ENCODE results near the gene FNDC3A.

Gene FNDC3A

DNA sequence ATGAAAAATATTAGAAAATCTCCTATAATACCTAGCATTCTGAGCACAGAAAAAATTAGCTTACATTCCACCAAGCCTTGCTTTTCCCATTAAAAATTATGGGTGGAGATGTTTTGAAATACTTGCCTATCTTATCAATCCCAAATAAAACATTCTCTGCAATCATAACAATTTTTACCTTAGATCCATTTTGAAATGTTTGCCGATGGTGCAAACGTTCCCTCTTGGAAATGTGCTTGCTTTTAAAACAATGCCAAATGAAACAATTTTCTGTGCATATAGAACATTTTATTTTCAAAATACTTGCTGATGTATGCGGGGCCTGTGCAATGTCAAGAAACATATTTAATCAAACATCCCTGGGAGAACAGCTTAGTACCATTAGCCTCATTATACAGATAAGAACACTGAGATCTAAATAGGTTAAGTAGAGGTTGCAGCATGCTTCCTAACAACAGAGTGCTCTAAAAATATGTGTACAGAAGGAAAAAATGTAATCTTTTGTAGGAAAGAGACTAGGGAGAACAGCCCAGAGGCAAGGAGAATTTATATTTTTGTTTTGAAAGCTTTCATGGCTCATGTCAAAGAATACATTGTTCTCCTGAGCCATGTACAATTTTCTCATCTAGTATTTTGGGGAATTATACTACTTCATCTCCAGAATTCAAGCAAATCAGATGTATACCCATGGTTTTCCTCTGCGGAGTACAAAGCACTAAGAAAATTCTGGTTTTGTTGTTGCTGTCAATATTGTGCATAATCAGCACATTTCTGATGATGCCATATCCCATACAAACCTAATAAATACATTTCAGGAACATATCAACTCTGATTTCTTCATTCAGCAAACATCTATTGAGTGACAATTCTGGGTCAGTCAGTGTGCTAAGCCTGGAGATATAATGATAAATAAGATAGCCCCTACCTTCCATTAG is 25.9 kb upstream of the FNDC3A start:
- Histone ChIP-seq H3K36me3 (ENCODE audit: control insufficient read depth, insufficient read depth, low read length) (no peaks in the 10 kb centered on the region), H3K9ac (ENCODE audit: low read depth, low read length) (no peak overlapping the region), H3K4me1 (ENCODE audit: control insufficient read depth, insufficient read depth, low read length) (no peaks in the 10 kb centered on the region), H3K27ac (ENCODE audit: low read depth, low read length) (no peak overlapping the region), H3K9me3 (ENCODE audit: control insufficient read depth, insufficient read depth, low read length) (no peaks in the 10 kb centered on the region), H3K4me3 (ENCODE audit: low read depth, low read length) (no peak overlapping the region), H3K27me3 (ENCODE audit: control insufficient read depth, insufficient read depth, low read length) (no peaks in the 10 kb centered on the region)

DNA sequence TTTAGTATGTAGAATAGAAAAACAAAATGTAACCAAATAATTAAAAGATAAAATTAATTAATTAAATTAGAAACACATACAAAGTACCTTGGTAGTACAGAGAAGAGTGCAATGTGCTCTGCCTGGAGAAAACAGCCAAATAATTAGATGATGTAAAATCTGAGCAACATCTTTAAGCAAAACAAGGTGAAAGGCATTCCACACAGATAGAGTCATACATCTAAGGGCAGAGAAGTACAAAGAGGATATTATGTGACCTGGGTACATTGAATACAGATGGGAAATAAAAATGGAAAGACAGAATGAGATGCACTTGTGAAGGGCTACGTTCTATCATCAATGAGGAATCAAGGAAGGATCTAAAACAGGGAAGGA is 25.2 kb upstream of the FNDC3A start:
- no peaks in the 10 kb centered on the region for H3K9me3 ChIP-seq (ENCODE audit: control insufficient read depth, insufficient read depth, low read length)
- H3K9ac ChIP-seq (ENCODE audit: low read depth, low read length): no peak overlapping the region
- no peak overlapping the region for H3K4me3 ChIP-seq (ENCODE audit: low read depth, low read length)

DNA sequence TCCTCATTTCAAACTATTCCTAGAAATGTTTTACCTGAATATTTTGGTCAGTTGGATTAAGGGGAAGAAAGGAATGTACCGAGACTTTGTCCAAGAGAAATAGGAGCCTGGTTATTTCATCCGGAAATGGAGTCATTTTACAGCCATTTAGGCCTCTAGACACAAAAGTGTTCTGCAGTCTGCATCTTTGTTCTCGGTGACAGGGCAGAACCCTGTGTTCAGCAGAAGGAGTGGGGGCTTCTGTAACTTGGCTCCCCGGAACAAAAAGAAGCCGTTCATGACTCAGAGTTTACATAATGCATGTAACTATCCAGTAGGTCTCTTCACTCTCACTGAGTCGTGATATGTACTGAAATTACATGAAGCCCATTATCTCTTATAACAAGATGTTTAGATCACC is 21.6 kb upstream of the FNDC3A start:
- Histone ChIP-seq H3K9ac (ENCODE audit: low read depth, low read length) (no peak overlapping the region), H3K36me3 (ENCODE audit: control insufficient read depth, insufficient read depth, low read length) (no peaks in the 10 kb centered on the region), H3K27ac (ENCODE audit: low read depth, low read length) (no peak overlapping the region)

More for the DNA sequence above, 25.2 kb upstream of the FNDC3A start:
- H3K4me1 ChIP-seq (ENCODE audit: control insufficient read depth, insufficient read depth, low read length): no peaks in the 10 kb centered on the region
- H3K27ac ChIP-seq (ENCODE audit: low read depth, low read length): no peak overlapping the region
- no peaks in the 10 kb centered on the region for H3K36me3 ChIP-seq (ENCODE audit: control insufficient read depth, insufficient read depth, low read length)
- H3K27me3 ChIP-seq (ENCODE audit: control insufficient read depth, insufficient read depth, low read length): no peaks in the 10 kb centered on the region

DNA sequence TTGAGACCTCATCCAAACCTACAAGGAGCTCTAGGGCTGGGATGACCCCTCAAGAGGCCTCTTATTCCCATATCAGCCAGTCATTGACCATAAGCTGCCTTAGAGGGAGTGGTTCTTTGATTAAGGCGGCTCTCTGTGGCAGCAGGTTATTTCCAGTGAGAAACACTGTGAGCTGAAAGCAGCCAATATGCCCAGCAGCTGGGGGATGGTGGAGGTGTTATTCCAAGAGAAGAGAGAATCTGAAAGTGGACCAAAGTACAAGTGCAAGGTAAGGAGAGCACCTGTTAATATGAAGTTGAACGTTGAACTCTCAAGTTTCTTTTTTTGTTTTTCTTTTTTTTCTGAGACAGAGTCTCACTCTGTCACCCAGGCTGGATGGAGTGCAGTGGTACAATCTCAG is 20.2 kb upstream of the FNDC3A start:
- Histone ChIP-seq H3K4me3 (ENCODE audit: low read depth, low read length) (no peak overlapping the region), H3K9me3 (ENCODE audit: control insufficient read depth, insufficient read depth, low read length) (no peaks in the 10 kb centered on the region), H3K27ac (ENCODE audit: low read depth, low read length) (no peak overlapping the region), H3K9ac (ENCODE audit: low read depth, low read length) (no peak overlapping the region), H3K36me3 (ENCODE audit: control insufficient read depth, insufficient read depth, low read length) (no peaks in the 10 kb centered on the region), H3K4me1 (ENCODE audit: control insufficient read depth, insufficient read depth, low read length) (no peaks in the 10 kb centered on the region), H3K27me3 (ENCODE audit: control insufficient read depth, insufficient read depth, low read length) (no peaks in the 10 kb centered on the region)

More for the DNA sequence above, 21.6 kb upstream of the FNDC3A start:
- Histone ChIP-seq H3K4me3 (ENCODE audit: low read depth, low read length) (no peak overlapping the region), H3K9me3 (ENCODE audit: control insufficient read depth, insufficient read depth, low read length) (no peaks in the 10 kb centered on the region), H3K4me1 (ENCODE audit: control insufficient read depth, insufficient read depth, low read length) (no peaks in the 10 kb centered on the region), H3K27me3 (ENCODE audit: control insufficient read depth, insufficient read depth, low read length) (no peaks in the 10 kb centered on the region)

DNA sequence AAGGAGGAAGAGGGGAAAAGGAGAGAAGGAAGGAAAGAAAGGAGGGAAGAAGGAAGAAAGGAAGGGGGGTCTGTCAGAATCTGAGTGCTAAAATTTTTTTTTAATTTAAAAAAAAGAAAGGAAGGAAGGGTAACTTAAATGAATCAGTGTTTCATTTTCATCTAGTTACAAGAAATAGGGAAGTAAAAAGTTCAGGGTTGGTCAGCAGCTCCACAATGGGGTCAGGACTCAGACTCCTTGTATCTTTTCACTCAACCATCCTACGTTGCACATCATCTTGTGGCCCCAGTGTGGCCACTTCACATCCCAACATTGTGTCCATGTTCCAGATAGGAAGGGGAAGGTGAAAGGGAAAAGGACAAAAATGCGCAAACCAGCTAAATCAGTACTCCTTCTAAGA is 14.3 kb upstream of the FNDC3A start:
- Histone ChIP-seq H3K4me3 (ENCODE audit: low read depth, low read length) (no peak overlapping the region), H3K9ac (ENCODE audit: low read depth, low read length) (no peak overlapping the region)

DNA sequence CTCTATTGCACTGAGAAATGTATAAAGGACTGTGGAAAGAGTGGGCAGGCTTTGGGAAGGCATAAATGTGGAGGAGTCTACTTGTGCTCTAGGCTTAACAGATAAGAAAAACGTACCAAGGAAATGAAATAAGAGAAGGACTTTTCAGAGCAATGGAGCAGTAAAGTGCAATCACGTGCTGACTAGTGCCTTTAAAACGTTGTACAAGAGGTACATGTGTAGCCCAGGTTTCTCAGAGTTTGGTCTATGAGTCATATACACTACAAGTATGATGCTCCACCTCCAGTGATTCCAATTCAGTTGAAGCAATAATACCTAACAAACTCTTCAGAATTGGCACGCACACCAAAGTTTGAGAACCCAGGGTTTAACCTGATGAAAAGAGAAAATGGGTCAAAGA is 13.4 kb upstream of the FNDC3A start:
- H3K4me3 ChIP-seq (ENCODE audit: low read depth, low read length): no peak overlapping the region
- no peaks in the 10 kb centered on the region for H3K27me3 ChIP-seq (ENCODE audit: control insufficient read depth, insufficient read depth, low read length)
- no peak overlapping the region for H3K27ac ChIP-seq (ENCODE audit: low read depth, low read length)
- H3K4me1 ChIP-seq (ENCODE audit: control insufficient read depth, insufficient read depth, low read length): no peaks in the 10 kb centered on the region
- H3K9ac ChIP-seq (ENCODE audit: low read depth, low read length): no peak overlapping the region
- H3K36me3 ChIP-seq (ENCODE audit: control insufficient read depth, insufficient read depth, low read length): no peaks in the 10 kb centered on the region
- H3K9me3 ChIP-seq (ENCODE audit: control insufficient read depth, insufficient read depth, low read length): no peaks in the 10 kb centered on the region

More for the DNA sequence above, 14.3 kb upstream of the FNDC3A start:
- no peaks in the 10 kb centered on the region for H3K4me1 ChIP-seq (ENCODE audit: control insufficient read depth, insufficient read depth, low read length)
- H3K27ac ChIP-seq (ENCODE audit: low read depth, low read length): no peak overlapping the region
- H3K36me3 ChIP-seq (ENCODE audit: control insufficient read depth, insufficient read depth, low read length): no peaks in the 10 kb centered on the region
- no peaks in the 10 kb centered on the region for H3K9me3 ChIP-seq (ENCODE audit: control insufficient read depth, insufficient read depth, low read length)
- no peaks in the 10 kb centered on the region for H3K27me3 ChIP-seq (ENCODE audit: control insufficient read depth, insufficient read depth, low read length)

DNA sequence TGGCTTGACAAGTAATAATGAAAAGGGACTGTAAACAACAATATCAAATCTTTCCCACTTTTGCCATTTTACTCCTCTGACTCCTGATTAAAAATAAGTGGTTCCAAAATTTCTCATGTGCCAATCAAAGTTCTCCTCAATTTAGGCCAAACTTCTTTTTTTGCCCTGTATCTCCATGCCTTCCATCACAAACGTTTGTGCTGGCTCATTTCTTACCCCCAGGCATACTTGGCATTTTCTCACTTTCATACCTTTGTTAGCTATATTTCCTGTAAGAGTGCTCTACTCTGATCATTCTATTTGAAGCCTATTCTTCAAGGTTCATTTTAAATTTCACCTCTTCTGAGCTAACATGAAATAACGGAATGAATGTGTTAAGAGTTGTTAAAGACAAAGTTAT is 10.0 kb upstream of the FNDC3A start:
- H3K4me3 ChIP-seq (ENCODE audit: low read depth, low read length): no peak overlapping the region
- no peaks in the 10 kb centered on the region for H3K4me1 ChIP-seq (ENCODE audit: control insufficient read depth, insufficient read depth, low read length)
- H3K9me3 ChIP-seq (ENCODE audit: control insufficient read depth, insufficient read depth, low read length): no peaks in the 10 kb centered on the region
- H3K36me3 ChIP-seq (ENCODE audit: control insufficient read depth, insufficient read depth, low read length): no peaks in the 10 kb centered on the region
- no peaks in the 10 kb centered on the region for H3K27me3 ChIP-seq (ENCODE audit: control insufficient read depth, insufficient read depth, low read length)
- no peak overlapping the region for H3K9ac ChIP-seq (ENCODE audit: low read depth, low read length)
- H3K27ac ChIP-seq (ENCODE audit: low read depth, low read length): no peak overlapping the region

DNA sequence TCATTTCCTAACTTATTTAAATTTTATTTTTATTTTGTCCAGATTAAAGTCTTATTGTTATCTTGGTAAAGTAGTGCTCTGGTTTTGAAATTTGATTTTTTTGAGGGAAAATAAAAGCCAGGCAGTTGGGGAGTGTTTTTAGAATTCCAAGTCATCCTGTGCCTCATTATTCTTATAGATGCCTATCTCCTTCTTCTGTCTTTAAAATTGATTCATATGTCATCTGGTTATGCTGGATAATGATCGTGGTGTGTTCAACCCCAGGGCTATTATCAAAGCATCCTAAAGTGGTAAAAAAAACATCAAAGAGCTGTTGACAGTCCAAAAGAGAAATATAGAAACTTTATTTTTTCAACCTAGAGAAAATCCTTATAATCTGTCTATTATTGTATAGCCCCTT is 6.0 kb upstream of the FNDC3A start:
- H3K36me3 ChIP-seq (ENCODE audit: control insufficient read depth, insufficient read depth, low read length): no peaks in the 10 kb centered on the region
- H3K9ac ChIP-seq (ENCODE audit: low read depth, low read length): no peak overlapping the region
- H3K9me3 ChIP-seq (ENCODE audit: control insufficient read depth, insufficient read depth, low read length): peaks cover 7% of the 10 kb centered on the region; the same call in 1 of the 2 replicates
- no peak overlapping the region for H3K27ac ChIP-seq (ENCODE audit: low read depth, low read length)
- 0 out of 2 replicates have a peak, but pooled peaks cover 3% of the 10 kb centered on the region for H3K4me1 ChIP-seq (ENCODE audit: control insufficient read depth, insufficient read depth, low read length)
- H3K27me3 ChIP-seq (ENCODE audit: control insufficient read depth, insufficient read depth, low read length): no peaks in the 10 kb centered on the region
- no peak overlapping the region for H3K4me3 ChIP-seq (ENCODE audit: low read depth, low read length)

DNA sequence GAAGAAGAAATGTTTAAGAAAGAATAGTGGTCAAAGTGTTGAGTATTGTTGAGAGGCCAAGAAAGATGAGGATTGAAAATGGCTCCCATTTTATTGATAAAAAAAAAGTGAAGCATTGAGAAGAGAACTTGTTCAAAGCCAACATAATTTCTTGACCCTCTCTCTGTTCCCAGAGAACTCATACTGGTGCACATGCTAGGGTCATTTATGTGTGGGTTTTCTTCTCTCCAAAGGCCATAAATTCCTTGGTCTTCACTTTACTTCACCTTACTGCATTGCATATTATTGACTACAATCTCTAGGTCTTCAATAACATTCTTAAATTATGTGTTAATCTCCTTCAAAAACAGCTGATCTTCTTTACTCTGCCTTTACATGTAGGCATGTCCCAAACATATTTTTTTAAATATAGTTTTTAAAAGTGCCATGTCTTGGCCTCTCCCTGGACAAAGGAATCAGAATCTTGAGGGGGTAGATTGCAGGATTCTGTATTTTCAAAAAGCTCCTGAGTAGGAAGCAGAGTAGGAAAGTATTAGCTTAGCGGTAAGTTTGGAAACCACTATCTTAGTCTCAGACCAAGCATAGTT is 1.8 kb upstream of the FNDC3A start:
- Histone ChIP-seq H3K9me3 (ENCODE audit: control insufficient read depth, insufficient read depth, low read length) (peaks cover 7% of the 10 kb centered on the region; the same call in 1 of the 2 replicates), H3K27ac (ENCODE audit: low read depth, low read length) (no peak overlapping the region), H3K9ac (ENCODE audit: low read depth, low read length) (no peak overlapping the region), H3K4me1 (ENCODE audit: control insufficient read depth, insufficient read depth, low read length) (peaks cover 22% of the 10 kb centered on the region), H3K36me3 (ENCODE audit: control insufficient read depth, insufficient read depth, low read length) (no peaks in the 10 kb centered on the region), H3K27me3 (ENCODE audit: control insufficient read depth, insufficient read depth, low read length) (no peaks in the 10 kb centered on the region), H3K4me3 (ENCODE audit: low read depth, low read length) (peak overlapping the region; percentile 96; the same call in 1 of the 2 replicates)

DNA sequence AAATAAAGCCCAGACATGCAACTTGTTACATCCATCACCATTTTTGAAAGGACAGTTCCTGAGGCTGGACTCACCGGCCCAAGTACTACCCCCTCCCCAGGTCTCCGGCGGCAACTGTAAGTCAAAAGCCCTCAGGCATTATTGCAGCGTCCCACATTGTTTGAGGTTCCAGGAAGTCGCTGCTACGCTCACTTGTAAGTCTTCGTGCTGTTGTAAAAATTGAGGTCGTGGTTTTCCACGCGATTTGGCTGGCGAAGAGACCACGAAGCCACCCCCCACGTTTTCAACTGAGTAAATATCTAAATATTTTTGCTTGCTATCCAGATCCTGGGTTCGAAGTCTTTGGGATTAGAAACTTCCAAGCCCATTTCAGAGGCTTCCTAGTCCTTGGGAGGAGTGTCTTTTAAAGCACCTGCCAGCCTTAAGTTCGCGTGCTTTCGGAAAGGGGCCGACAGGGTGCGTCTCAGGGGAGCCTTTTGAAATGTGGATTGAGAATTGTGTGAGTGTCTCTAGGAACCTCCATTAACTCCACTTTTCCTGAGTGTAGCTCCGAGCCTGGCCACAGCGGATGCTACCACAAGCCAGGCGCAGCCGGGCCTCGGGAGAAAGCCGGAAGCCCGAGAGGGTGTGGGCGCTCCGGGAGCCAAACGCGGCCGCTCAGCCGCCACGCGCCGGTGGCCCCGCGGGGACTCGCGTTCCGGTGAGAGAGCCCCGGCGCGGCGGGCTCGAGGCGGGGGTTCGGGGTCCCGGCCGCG is 434 bp upstream of the FNDC3A start:
- no peaks in the 10 kb centered on the region for H3K36me3 ChIP-seq (ENCODE audit: control insufficient read depth, insufficient read depth, low read length)
- H3K4me3 ChIP-seq (ENCODE audit: low read depth, low read length): peak overlapping the region; percentile 96
- H3K9me3 ChIP-seq (ENCODE audit: control insufficient read depth, insufficient read depth, low read length): peaks cover 7% of the 10 kb centered on the region; the same call in 1 of the 2 replicates
- peaks cover 36% of the 10 kb centered on the region for H3K4me1 ChIP-seq (ENCODE audit: control insufficient read depth, insufficient read depth, low read length)
- peak overlapping the region; percentile 91 for H3K9ac ChIP-seq (ENCODE audit: low read depth, low read length)
- H3K27ac ChIP-seq (ENCODE audit: low read depth, low read length): peak overlapping the region; percentile 98
- H3K27me3 ChIP-seq (ENCODE audit: control insufficient read depth, insufficient read depth, low read length): no peaks in the 10 kb centered on the region
